ENCODE results near the gene KIAA1614.

- no peak for TF ChIP-seq POLR2AphosphoS5 (IDR thresholded peaks at IDR 0.05; ENCODE audit: low read depth, low read length)
- TF ChIP-seq POLR2A (IDR thresholded peaks at IDR 0.05; ENCODE audit: low read depth, low read length): no peak
- no peak for TF ChIP-seq TAF1 (IDR thresholded peaks at IDR 0.05; ENCODE audit: borderline replicate concordance, low read depth, low read length)
Measured at GRCh38 chr1:180939073-180939710, 26.5 kb downstream of the KIAA1614 start.

Data from GM12892 (cell line).